Vagina (tissue), 2 donors: Measurements from ENCODE around the gene EXD2.
"Not testable (repeated sequence)": the region's sequence is repeated elsewhere in the genome, so short reads cannot be mapped to it uniquely, and the experiment has no call there.

Experiments
- CTCF ChIP-seq, 3 experiments: fragments of 450-650 bp in 2 of 3; fragments of 200-600 bp in 1 of 3; sonication (generic) in 1 of 3; IDR thresholded peaks; one replicate each; pipeline ENCODE4 v1.5.1; 2017 to 2019; ENCODE audit warnings: antibody characterized with exemption in 3 of 3, mild to moderate bottlenecking in 2 of 3, moderate library complexity in 2 of 3
- POLR2AphosphoS5 ChIP-seq, 2 donors: sonication (generic); formaldehyde crosslinking; IDR thresholded peaks; one replicate each; pipeline ENCODE4 v1.9.0; 2017; ENCODE audit warnings: antibody characterized with exemption in 2 of 2, mild to moderate bottlenecking in 2 of 2, low read depth in 1 of 2; ENCODE audit not compliant: insufficient read depth in 1 of 2

- not testable (repeated sequence) for TF ChIP-seq CTCF (IDR thresholded peaks at IDR 0.05); POLR2AphosphoS5 (IDR thresholded peaks at IDR 0.05; ENCODE audit: insufficient read depth in 1 of 2, low read depth in 1 of 2)
These were observed 99.6 kb downstream of the EXD2 start for GRCh38 chr14:69290881-69291280.
